Left lung (tissue), 10 donors: ENCODE results near the gene TTC24. TPM values are rescaled to one million over a fixed set of nuclear protein-coding genes. Genes with fewer than 3 reads are reported as not detected.

Source experiments
- ATAC-seq: fragments of 200-7000 bp; cut with Tn5 transposase; one replicate; pipeline ENCODE4 v1.9.1; 2020; ENCODE audit warnings: moderate library complexity
- DNase-seq, 4 donors: peaks; one replicate each; pipeline ENCODE4 v3.0.0-alpha.2; 2013 to 2020
- H3K27ac ChIP-seq, 2 donors: fragments of 200-600 bp; sonication (generic) in 1 of 2; one replicate each; pipeline versions ENCODE4 v1.5.0 to v1.8.0; 2020 to 2021
- H3K27me3 ChIP-seq, 2 donors: fragments of 200-600 bp; sonication (generic) in 1 of 2; one replicate each; pipeline versions ENCODE4 v1.5.0 to v1.8.0; 2020 to 2021
- H3K36me3 ChIP-seq, 2 donors: fragments of 200-600 bp; sonication (generic) in 1 of 2; one replicate each; pipeline versions ENCODE4 v1.5.0 to v1.8.0; 2020 to 2021
- H3K4me1 ChIP-seq, 2 donors: fragments of 200-600 bp; one replicate each; pipeline ENCODE4 v1.8.0; 2021
- H3K4me3 ChIP-seq, 2 donors: fragments of 200-600 bp; sonication (generic) in 1 of 2; one replicate each; pipeline versions ENCODE4 v1.5.0 to v1.8.0; 2020 to 2021; ENCODE audit warnings: mild to moderate bottlenecking in 1 of 2
- H3K9me3 ChIP-seq, 2 donors: fragments of 200-600 bp; sonication (generic) in 1 of 2; one replicate each; pipeline versions ENCODE4 v1.5.0 to v1.8.0; 2020 to 2021
- CTCF ChIP-seq, 2 donors: fragments of 200-600 bp; sonication (generic) in 1 of 2; IDR thresholded peaks; one replicate each; pipeline versions ENCODE4 v1.5.0 to v1.8.0; 2021; ENCODE audit warnings: antibody characterized with exemption in 2 of 2
- intact Hi-C, 2 donors: fragments of 100-400 bp; cut with DNase I; formaldehyde crosslinking; loops; one replicate each; pipeline versions ENCODE4 v1.11.2 to v1.14.2; 2022
- polyA plus RNA-seq, 6 donors: library from polyadenylated mRNA; unstranded; fragments of 120-200 nt; gene quantifications; one replicate each; pipeline ENCODE4 v1.2.1, GENCODE V29; 2013; ENCODE audit not compliant: insufficient read length in 6 of 6
- total RNA-seq, 2 donors: library from RNA; stranded (reverse); fragmentation: NEBNext Ultra II Directional; extraction: Animal tissue kit (Norgen Biotek cat#: 25700); gene quantifications; one replicate each; pipeline ENCODE4 v1.2.1, GENCODE V29; 2021
- donor health status: DM: no; HTN: yes; CAD: no.
- donor health status: DM: no; HTN: no; CAD: no.

TTC24 gene
- total and polyA plus RNA-seq, 8 donors: 0.07 to 0.34 (median 0.16) TPM; not detected in 4

GRCh38 chr1:156543066-156543465 is 36.5 kb upstream of the TTC24 start:
- ATAC-seq (no peak), DNase-seq (no peak)
- Histone ChIP-seq H3K27ac (no peak overlapping the region), H3K9me3 (no peaks in the 10 kb centered on the region), H3K4me1 (no peaks in the 10 kb centered on the region), H3K36me3 (peaks cover 0 to 7% of the 10 kb centered on the region in 2 donors), H3K27me3 (no peaks in the 10 kb centered on the region), H3K4me3 (no peak overlapping the region)
- TF ChIP-seq CTCF (IDR thresholded peaks at IDR 0.05): no peak
- intact Hi-C loops: no loop called here

- no peaks in the 10 kb centered on the region for H3K4me1 ChIP-seq
- peaks cover 0 to 6% of the 10 kb centered on the region in 2 donors for H3K36me3 ChIP-seq
- no peaks in the 10 kb centered on the region for H3K9me3 ChIP-seq
- H3K27ac ChIP-seq: no peak overlapping the region
- no peak for ATAC-seq
- no peak overlapping the region for H3K4me3 ChIP-seq
- H3K27me3 ChIP-seq: no peaks in the 10 kb centered on the region
- TF ChIP-seq CTCF (IDR thresholded peaks at IDR 0.05): no peak
- intact Hi-C loops: no loop called here
- no peak for DNase-seq
Measured at GRCh38 chr1:156544592-156545102, 34.9 kb upstream of the TTC24 start.

- H3K4me1 ChIP-seq: no peaks in the 10 kb centered on the region
- H3K9me3 ChIP-seq: no peaks in the 10 kb centered on the region
- H3K27me3 ChIP-seq: no peaks in the 10 kb centered on the region
- no peak for ATAC-seq
- H3K36me3 ChIP-seq: peaks cover 0 to 6% of the 10 kb centered on the region in 2 donors
- intact Hi-C loops: no loop called here
- no peak overlapping the region for H3K4me3 ChIP-seq
- TF ChIP-seq CTCF (IDR thresholded peaks at IDR 0.05): no peak
- H3K27ac ChIP-seq: no peak overlapping the region
- no peak for DNase-seq
Measured at GRCh38 chr1:156546267-156546666, 33.3 kb upstream of the TTC24 start.

GRCh38 chr1:156547434-156547833 is 32.1 kb upstream of the TTC24 start:
- TF ChIP-seq CTCF (IDR thresholded peaks at IDR 0.05): no peak
- Histone ChIP-seq H3K4me1 (peaks cover 0 to 5% of the 10 kb centered on the region in 2 donors), H3K9me3 (no peaks in the 10 kb centered on the region), H3K27me3 (no peaks in the 10 kb centered on the region), H3K4me3 (no peak overlapping the region), H3K27ac (no peak overlapping the region), H3K36me3 (peaks cover 0 to 6% of the 10 kb centered on the region in 2 donors)
- intact Hi-C loops: no loop called here
- DNase-seq (no peak), ATAC-seq (no peak)

- DNase-seq (no peak), ATAC-seq (no peak)
- no peak overlapping the region for H3K27ac ChIP-seq
- no peaks in the 10 kb centered on the region for H3K9me3 ChIP-seq
- no peak overlapping the region for H3K4me3 ChIP-seq
- peaks cover 0 to 5% of the 10 kb centered on the region in 2 donors for H3K4me1 ChIP-seq
- intact Hi-C loops: no loop called here
- TF ChIP-seq CTCF (IDR thresholded peaks at IDR 0.05): no peak
- H3K27me3 ChIP-seq: no peaks in the 10 kb centered on the region
- H3K36me3 ChIP-seq: peaks cover 0 to 6% of the 10 kb centered on the region in 2 donors
Measured at GRCh38 chr1:156547982-156548381, 31.5 kb upstream of the TTC24 start.
